ENCODE measurements around the gene XKRX. TPM values are rescaled to one million over a fixed set of nuclear protein-coding genes. Genes with fewer than 3 reads are reported as not detected.

Gene XKRX
- total and polyA plus RNA-seq, 2 of the 8 experiments (the other 6 are each of a cell fraction or from before 2014, with no cell fraction given), result 0.70 to 1.3 TPM

DNA sequence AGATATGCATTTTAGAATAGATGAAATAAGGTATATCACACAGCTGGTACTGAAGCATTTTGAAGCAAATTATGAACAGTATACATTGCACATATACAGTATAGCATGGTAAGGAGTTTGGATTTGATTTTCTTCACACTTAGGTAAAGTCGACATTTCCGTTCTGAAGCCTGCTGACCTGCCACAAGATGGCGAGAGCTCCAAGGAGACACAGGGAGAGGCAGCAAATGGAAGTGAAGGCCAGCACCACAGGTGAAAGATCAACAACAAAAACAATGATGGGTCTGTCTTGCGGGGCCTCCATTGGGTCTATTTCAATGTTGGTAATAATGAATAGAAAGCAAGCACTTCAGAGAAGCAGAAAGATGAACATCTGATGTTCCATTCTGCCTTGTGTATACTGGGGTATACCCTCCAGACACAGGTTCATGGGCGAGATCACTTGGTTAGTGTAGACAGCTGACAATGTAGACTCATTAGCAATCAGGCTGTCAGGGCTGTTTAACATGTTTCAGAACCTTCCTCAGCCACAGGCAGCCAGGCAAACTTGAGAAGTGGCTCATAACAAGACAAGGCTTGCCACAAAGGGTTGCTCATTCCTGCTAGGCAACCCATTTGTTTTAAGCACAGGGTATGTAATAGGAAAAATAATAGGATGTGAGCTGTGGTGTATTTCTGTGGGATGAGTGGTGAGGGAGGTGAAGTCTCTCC is 33.2 kb downstream of the XKRX start (continued):
- TF ChIP-seq, protein P1, sequence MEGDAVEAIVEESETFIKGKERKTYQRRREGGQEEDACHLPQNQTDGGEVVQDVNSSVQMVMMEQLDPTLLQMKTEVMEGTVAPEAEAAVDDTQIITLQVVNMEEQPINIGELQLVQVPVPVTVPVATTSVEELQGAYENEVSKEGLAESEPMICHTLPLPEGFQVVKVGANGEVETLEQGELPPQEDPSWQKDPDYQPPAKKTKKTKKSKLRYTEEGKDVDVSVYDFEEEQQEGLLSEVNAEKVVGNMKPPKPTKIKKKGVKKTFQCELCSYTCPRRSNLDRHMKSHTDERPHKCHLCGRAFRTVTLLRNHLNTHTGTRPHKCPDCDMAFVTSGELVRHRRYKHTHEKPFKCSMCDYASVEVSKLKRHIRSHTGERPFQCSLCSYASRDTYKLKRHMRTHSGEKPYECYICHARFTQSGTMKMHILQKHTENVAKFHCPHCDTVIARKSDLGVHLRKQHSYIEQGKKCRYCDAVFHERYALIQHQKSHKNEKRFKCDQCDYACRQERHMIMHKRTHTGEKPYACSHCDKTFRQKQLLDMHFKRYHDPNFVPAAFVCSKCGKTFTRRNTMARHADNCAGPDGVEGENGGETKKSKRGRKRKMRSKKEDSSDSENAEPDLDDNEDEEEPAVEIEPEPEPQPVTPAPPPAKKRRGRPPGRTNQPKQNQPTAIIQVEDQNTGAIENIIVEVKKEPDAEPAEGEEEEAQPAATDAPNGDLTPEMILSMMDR (IDR thresholded peaks at IDR 0.05; ENCODE audit: control extremely low read depth in 1 of 3, insufficient read depth in 1 of 3, low read depth in 1 of 3, low read length in 3 of 3), result peak; percentile 49 to 63 (median 53)
- no peak for TF ChIP-seq GTF2F1 (IDR thresholded peaks at IDR 0.05; ENCODE audit: borderline replicate concordance, low read depth, low read length)
- no peak for TF ChIP-seq CBX5 (IDR thresholded peaks at IDR 0.05; ENCODE audit: low read depth, low read length)
- TF ChIP-seq MAFK (IDR thresholded peaks at IDR 0.05; ENCODE audit: low read depth, low read length), result no peak
- no peak for TF ChIP-seq CEBPB (IDR thresholded peaks at IDR 0.05; ENCODE audit: low read depth, low read length)
- peak; percentile 81 to 85 for TF ChIP-seq RAD21 (IDR thresholded peaks at IDR 0.05 in 1 of 2, conservative IDR thresholded peaks at IDR 0.05 in 1 of 2; ENCODE audit: low read depth in 2 of 2, low read length in 2 of 2)
